ENCODE data around the gene ZCCHC9.
A peak's percentile ranks its signal among the peaks of the same experiment; 100 is the strongest.
"Not testable (repeated sequence)": the region's sequence is repeated elsewhere in the genome, so short reads cannot be mapped to it uniquely, and the experiment has no call there.

ZCCHC9 gene, protein sequence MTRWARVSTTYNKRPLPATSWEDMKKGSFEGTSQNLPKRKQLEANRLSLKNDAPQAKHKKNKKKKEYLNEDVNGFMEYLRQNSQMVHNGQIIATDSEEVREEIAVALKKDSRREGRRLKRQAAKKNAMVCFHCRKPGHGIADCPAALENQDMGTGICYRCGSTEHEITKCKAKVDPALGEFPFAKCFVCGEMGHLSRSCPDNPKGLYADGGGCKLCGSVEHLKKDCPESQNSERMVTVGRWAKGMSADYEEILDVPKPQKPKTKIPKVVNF

GRCh38 chr5:81301271-81302015 is at the start of gene ZCCHC9:
TSS of gene ZCCHC9 (plus strand) at chr5:81301587. CDS start at chr5:81304758, 3,171 bp downstream.
- DNase-seq (ENCODE audit: low read depth), result peak; percentile 90

- no peak for DNase-seq (ENCODE audit: low read depth)
These were observed 49.5 kb upstream of the ZCCHC9 start for GRCh38 chr5:81251922-81252321.

DNA sequence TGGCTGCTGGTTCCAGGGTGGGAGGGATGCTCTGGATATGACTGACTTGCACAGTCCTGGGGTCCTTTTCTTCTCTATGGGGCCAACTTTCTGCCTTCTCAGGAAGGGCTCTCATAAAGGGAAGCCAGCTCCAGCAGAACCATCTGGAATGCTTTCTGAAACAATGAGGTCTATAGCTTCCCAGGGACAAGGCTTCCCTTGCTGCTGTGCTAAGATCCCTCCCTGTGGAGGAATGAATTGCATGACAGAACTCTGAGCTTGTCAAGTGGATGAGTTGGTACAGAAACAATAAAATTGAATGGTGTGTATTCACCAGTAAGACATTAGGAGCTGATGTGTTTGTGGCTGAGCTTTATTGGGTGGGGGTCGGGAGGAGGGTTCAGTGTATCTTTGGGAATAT is 48.5 kb upstream of the ZCCHC9 start:
- no peak for DNase-seq (ENCODE audit: low read depth)

- no peak for DNase-seq (ENCODE audit: low read depth)
These were observed 47.5 kb upstream of the ZCCHC9 start for GRCh38 chr5:81253875-81254274.

GRCh38 chr5:81254886-81255559 is 46.4 kb upstream of the ZCCHC9 start:
- DNase-seq (ENCODE audit: low read depth), result no peak

DNA sequence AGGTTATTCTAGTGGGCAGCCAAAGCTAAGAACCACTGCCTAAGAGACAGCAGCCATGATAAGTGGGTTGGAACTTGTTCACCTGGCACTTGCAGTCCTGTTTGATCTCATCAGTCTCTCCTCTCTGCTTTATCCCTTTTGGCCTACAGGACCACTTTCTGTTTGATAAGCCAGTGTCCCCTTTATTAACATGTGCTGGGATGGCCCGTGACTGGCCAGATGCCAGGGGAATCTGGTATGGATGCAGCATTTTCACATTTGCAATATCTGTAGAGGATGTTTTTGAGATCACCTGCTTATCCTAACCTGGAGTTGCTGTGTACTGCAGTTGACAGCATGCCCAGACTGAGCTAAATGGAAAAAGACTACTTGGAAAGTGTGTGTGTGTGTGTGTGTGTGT is 44.6 kb upstream of the ZCCHC9 start:
- no peak for DNase-seq (ENCODE audit: low read depth)

GRCh38 chr5:81262796-81263195 is 38.6 kb upstream of the ZCCHC9 start:
- not testable (repeated sequence) for DNase-seq (ENCODE audit: low read depth)

GRCh38 chr5:81265101-81265500 is 36.3 kb upstream of the ZCCHC9 start:
- no peak for DNase-seq (ENCODE audit: low read depth)

GRCh38 chr5:81268521-81269196 is 32.7 kb upstream of the ZCCHC9 start:
- DNase-seq (ENCODE audit: low read depth), result no peak

DNA sequence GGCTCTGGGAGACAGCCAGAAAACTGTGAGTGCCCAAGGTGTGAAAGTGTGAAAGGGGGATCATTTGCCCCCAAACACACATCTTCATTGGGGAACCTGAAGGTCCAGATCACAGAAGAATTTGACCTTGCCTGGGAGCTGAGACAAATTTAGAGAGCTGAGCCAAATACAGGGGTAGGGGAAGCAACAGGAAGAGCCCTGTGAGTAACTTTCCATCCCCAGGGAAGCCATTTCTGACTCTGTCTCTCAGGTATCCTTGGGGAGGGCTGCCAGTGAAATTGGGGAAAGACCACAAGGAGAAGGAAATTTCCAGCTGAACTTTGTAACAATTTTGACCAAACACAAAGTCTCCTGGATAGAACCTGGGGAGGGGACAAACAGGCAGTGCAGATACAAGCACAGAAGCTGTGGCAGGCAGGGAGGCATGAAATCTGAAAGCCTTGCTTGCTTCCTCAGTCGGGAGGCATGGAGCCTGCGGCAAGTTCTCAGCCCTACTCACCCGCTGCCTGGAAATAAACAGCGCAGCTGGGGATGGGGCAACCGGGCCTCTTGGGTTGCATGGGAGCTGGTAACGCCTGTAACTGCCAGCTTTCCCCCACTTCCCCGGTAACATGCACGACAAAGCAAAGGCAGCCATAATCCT is 31.5 kb upstream of the ZCCHC9 start:
- DNase-seq (ENCODE audit: low read depth), result no peak

DNA sequence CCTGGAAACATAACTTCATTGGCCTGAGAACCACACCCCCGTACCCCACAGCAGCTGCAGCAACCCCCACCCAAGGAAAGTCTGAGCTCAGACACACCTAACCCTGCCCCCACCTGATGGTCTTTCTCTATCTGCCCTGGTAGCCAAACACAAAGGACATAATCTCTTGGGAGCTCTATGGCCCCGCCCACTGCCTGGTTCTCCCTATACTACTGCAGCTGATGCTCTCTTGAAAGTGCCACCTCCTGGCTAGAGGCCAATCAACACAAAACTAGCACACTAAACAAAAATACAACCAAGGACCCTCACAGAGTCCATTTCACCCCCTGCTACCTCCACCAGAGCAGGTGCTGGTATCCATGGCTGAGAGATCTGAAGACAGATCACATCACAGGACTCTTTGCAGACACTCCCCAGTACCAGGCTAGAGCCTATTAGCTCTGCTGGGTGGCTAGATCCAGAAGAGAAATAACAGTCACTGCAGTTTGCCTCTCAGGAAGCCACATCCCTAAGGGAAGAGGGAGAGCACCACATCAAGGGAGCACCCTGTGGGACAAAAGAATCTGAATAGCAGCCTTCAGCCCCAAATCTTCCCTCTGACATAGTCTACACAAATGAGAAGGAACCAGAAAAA is 30.9 kb upstream of the ZCCHC9 start:
- not testable (repeated sequence) for DNase-seq (ENCODE audit: low read depth)

- DNase-seq (ENCODE audit: low read depth), result no peak
These were observed 17.4 kb upstream of the ZCCHC9 start for GRCh38 chr5:81283976-81284375.

- DNase-seq (ENCODE audit: low read depth), result no peak
These were observed 15.2 kb upstream of the ZCCHC9 start for GRCh38 chr5:81286059-81286617.

DNA sequence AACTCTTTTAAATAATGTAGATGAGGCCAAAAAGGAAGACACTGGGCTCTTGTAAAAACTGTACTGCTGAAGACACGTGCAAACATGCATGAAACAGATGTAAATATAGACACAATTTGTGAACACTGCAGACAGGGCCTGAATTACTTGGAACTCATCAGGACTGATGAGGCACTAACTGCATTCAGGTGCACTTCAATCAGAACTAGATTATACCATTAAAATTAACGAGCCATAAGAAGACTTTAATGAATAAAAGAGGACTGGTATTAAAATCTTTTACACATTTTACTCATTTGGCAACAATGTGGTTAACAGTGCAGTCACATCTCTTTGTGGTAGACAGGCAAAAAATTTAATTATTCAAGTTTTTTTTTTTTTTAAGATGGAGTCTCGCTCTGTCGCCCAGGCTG is 13.4 kb upstream of the ZCCHC9 start:
- no peak for DNase-seq (ENCODE audit: low read depth)

DNA sequence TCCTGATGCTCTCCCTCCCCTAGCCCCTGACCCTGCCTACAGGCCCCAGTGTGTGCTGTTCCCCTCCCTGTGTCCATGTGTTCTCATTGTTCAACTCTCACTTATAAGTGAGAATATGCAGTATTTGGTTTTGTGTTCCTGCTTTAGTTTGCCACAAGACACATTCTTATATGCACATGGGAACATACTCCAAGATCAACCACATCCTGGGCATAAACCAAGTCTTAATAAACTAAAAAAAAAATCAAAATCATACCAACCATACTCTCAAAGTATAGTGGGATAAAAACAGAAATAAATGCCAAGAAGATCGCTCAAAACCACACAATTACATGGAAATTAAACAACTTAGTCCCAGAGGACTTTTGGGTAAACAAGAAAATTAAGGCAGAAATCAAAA is 11.2 kb upstream of the ZCCHC9 start:
- DNase-seq (ENCODE audit: low read depth), result no peak

DNA sequence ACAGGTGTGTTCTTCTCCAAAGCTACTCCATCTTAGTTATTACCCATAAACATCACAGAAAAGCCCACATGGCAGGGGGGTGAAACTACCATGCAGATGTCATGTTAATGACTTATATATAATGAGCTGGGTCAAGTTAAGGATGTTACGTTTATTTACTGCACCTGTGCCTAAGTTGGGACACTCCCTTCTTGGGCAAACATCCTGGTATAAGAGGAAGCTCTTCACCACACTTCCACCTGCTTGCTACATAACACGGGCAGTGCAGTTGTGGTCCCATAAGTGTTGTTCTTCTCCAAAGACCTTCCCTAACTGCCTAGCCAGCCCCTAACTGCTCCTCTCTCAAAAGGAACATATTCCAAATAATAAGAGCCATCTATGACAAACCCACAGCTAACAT is 9.3 kb upstream of the ZCCHC9 start:
- no peak for DNase-seq (ENCODE audit: low read depth)

DNA sequence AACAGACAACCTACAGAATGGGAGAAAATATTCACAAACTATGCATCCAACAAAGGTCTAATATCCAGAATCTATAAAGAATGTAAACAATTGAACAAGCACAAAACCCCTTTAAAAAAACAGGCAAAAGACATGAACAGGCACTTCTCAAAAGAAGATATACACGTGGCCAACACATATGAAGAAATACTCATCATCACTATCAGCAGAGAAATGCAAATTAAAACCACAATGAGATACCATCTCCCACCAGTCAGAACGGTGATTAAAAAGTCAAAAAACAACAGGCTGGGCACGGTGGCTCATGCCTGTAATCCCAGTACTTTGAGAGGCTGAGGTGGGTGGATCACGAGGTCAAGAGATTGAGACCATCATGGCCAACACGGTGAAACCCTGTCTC is 7.4 kb upstream of the ZCCHC9 start:
- not testable (repeated sequence) for DNase-seq (ENCODE audit: low read depth)

DNA sequence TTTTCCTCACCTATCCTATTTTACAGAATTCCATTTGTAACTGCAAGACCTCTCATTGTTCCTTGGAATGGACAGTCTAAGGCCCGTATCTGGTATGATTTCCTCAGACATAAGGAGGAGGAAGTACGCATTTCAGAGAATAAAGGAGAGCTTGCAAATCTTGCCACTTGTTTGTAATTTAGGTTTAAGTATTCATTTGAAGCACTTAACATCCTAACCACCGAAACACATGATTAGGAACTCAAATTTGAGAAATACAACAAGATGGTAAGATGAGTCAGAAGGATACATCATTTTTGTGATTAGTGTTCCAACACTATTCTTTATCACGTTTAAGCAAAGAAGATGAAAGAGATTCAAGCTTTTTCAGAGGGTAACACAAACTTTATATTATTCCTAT is 3.9 kb upstream of the ZCCHC9 start:
- no peak for DNase-seq (ENCODE audit: low read depth)

DNA sequence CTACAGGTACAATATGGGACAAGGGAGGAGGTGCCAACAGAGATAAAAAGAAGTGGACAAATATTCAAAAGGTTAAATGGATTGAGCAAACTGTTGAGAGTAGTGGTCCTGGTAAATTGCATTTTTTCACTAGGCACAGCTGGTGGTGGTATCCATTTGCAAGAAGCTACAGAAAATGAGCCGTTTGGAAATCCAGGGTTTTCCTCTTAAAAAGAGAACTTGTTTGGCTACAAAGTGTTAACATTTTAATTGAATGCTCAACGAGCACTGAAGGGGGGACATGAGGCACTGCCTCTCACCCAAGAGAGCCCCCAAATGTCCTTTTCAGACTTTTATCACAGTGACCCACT is 491 bp upstream of the ZCCHC9 start:
- DNase-seq (ENCODE audit: low read depth), result no peak

DNA sequence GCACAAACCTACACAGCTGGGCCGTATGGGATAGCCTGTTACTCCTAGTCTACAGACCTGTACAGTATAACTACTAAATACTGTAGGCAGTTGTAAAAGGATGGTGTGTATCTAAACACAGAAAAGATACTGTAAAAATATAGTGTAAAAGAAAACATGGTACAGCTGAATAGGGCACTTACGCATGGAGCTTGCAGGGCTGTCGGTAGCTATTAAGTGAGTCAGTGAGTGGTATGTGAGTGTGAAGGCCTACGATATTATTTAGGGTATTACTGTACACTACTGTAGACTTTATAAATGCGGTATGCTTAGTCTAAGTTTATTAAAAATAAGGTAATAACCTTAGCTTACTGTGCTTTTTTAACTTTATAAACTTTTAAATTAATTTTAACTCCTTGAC is 1.2 kb downstream of the ZCCHC9 start:
- no peak for DNase-seq (ENCODE audit: low read depth)

DNA sequence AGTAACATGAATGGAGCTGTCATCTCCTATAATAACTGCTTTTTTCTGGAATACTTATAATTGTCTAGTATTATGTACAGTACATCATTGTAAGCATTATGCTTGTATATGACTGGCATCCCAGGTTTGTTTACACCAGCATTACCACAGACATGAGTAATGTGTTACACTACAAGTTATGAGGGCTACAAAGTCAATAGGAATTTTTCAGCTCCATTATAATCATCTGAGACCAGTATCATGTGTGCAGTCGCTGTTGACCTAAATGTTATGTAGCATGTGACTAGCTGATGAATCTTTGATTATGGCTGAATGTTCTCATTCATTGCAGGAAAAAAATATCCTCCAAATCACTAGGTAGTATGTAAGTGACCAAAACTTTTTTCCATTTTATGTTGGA is 2.2 kb downstream of the ZCCHC9 start:
- no peak for DNase-seq (ENCODE audit: low read depth)
